Posterior cingulate gyrus (tissue), 11 donors: ENCODE results near the gene GFY.

Source experiments
- DNase-seq, 10 donors: peaks; one replicate each; pipeline versions ENCODE4 v3.0.0 to v3.0.0-alpha.2; 2020 to 2021; ENCODE audit warnings: mixed read lengths in 3 of 10
- intact Hi-C: fragments of 100-400 bp; cut with DNase I; formaldehyde crosslinking; loops from one replicate; pipeline ENCODE4 v1.15.1; 2023

The GFY gene, protein sequence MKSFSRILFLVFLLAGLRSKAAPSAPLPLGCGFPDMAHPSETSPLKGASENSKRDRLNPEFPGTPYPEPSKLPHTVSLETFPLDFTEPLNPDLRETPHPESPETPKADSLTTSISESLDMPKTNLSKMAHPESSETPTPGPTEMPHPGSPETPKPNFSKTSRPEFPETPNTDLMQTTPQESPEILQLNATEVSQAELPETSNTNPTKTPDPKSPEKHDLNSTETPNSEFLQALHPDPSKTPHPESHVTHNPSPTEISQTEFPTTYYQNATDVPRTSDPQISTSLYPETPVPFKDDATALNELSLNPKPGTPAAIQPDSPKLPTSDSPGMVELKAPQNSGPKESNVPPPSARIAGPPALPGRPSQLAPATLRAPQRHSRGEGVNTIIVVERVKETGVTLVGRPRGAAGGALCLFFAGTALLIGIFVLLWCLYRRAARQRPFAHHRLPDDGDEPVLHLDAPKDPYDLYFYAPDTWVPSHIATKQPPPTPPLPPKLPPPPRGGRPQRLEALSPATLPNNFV

DNA sequence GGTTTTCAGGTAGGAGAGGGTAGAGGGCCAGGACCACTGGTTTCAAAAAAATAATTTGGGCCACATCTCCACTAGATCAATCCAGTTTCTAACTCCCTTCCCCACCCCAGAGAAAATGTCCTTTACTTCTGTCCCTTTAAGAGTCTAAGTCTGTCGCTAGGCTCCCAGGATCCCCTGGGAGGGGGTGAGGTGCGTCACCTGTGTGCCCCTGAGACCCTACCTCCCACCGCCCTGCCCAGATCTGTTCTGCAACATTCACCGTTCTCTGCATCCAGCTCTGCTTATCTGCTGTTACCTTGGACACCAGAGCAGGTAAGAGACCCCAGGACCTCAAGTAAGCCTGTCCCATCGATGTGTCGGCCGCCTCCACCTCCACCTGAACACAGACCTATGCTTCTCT is at the start of gene GFY:
TSS of gene GFY (plus strand) at position 211 of the 400 bp plus-strand sequence. CDS start 1,043 bp downstream, outside the sequence.
- intact Hi-C loops = no loop called here
- DNase-seq = no peak

DNA sequence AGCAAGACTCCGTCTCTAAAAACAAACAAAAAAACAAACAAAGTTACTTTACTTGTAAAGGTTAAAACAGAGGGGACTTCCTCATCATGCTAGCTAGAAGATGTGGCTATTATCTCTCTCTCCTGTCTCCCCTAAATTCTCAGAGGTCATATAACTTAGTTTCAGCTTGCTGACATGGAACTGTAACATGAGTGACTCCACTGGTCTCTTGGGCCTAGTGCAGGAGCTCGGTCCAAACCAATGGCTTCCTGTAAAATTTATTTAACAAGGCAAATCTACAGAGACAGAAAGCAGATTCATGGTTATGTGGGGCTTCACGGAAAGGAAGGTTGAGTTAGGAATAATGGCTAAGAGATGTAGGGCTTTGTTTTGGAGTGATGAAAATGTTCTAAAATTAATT is 46.7 kb upstream of the GFY start:
- DNase-seq = no peak
- intact Hi-C loops = no loop called here

DNA sequence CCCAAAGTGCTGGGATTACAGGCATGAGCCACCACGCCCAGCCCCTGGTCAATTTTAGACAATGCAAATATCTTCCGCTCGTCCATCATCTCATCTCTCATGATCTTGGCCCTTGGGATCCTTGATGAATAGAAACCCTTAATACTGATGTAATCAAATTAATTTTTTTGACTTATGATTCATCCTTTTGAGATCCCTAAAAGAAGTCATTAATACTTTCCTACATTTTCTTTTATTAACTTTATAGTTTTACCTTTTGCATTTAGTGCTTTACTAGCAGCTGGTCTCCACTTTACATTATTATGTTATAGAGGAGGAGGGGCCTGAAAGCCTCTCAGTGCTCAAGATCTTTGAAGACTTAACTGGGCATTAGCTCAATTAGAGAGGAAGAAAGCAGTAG is 44.8 kb upstream of the GFY start:
- DNase-seq = peak in 1 of 10 donors; percentile 37
- intact Hi-C loops = no loop called here

DNA sequence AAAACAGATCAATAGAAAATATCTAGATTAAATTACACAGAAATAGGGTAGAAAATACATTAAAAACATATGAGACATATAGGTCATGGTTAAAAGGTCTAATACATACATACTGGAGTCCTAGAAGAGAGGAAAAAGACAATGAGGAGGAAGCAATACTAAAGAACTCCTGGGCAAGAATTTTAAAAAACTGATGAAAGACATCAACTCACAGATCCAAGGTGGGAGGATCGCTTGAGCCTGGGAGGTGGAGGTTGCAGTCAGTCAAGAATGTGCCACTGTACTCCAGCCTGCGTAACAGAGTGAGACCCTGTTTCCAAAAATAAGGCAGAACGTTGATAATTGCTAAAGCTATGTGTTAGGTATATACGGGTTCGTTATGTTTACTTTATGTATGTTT is 42.5 kb upstream of the GFY start:
- DNase-seq = no peak

DNA sequence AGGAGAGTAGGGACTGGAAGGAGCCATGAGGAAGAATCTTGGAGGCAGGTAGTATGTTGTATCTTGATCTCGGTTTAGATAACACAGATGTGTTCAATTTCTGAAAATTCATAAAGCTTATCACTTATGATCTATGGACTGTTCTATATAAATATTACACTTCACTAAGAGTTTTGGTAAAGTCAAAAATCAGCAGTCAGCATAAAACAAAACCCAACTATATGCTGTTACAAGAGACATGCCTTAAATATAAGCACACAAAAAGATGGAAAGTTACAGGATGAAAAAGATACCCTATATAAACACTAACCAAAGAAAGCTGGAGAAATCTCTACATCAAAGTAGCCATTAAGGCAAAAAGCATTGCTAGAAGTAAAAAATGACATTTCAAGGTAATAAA is 41.6 kb upstream of the GFY start:
- intact Hi-C loops = no loop called here
- DNase-seq = no peak

More for the DNA sequence above, 42.5 kb upstream of the GFY start:
- intact Hi-C loops = no loop called here

DNA sequence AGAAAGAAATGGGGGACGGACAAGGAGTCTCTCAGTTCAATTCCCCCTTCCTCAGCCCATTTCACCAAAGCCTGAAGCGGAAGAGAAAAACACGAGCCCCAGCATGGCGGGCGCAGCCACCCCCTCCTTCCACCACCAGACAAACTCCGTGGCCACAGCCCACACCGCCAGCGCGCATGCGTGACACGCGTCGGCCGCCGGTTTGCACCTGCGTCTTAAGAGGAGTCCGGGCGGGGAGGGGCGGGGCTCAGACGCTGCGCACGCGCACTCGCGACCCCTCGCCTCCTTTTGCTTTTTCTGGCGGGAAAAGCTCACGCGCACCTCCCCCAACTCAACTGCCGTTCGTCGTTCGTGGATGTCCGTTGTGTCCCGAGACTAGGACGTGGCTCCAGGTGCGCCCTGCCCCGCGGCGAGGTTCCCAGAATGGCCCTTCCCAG is 37.2 kb upstream of the GFY start, which contains the start of gene KASH5:
TSS of gene KASH5 (plus strand) at position 314 of the 437 bp plus-strand sequence. CDS start 2,635 bp downstream, outside the sequence.
- DNase-seq = peak in 8 of 10 donors; percentile 34 to 92 (median 50)
- intact Hi-C loops = no loop called here

DNA sequence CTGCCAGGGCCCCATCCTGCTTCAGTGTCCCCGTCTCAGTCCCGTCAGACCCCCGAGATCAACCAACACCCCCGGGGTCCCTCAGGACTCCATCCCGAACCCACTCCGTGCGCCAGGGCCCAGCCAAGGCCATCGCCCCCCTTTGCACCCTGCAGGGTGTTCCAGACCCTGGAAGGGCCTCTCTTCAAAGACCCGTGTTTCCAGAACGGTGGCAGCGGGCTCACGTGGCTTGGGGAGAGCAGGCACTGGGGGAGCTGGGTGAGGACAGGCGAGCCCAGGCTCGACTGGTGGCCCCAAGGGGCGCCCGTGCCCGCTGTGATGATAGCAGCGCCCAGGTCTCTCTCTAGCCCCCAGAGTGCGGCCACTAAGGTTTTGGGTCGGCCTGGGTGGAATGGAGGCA is 35.8 kb upstream of the GFY start:
- no peak for DNase-seq
- intact Hi-C loops = no loop called here

DNA sequence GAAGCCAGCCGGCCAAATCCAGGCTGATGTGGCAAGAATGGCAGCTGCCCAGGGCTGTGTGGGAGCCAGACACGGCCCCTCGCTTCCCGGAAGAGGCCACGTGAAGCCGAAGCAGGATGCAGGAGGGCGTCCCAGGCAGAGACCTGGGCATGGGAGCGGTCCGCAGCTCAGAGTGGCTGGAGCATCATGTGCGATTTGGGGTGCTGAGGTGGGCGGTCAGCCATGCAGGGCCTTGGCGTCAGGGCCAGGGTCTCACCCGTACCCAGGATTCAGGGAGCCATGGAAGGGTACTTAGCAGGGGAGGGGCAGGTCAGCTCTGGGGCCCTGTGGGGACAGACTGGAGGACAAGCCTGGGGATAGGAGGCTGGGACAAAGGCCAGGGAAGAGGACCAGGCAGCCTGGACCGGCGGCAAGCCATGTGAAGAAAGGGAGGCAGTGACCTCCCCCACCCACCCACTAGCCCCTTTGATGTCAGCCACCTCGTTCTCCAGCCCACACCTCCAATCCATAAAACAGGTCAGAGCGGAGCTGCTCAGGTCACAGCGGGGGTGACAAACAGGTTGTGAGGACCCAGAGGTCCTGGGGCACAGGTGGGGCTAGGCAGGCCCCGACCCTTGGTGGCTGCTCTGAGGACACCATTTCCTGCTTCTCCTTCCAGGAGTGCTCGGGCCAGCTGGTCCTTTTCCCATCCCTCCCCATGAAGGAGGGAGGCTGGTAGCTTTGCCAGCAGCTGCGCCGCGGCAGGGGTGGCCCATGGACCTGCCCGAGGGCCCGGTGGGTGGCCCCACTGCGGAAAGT is 34.9 kb upstream of the GFY start:
- intact Hi-C loops = no loop called here
- no peak for DNase-seq

DNA sequence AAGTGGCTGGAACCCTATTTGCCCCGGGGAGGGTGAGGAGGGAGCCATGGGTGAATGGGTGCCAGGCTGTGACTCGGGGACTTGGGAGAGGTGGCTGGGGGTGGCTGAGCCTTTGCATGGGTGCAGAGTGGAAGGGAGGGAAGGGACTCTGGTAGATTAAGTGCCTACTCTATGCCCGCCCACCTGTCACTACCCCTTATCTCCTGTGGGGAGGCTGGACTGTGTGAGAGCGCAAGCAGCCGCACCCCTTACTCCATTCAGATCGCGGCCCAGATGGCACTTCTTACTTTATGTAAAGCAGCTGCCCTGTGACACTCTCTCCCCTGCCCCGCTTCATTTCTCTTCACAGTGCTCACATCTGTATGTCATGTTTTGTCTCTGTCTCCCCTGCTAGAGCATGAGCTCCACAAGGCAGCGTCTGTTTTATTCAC is 34.2 kb upstream of the GFY start:
- intact Hi-C loops = no loop called here
- no peak for DNase-seq

DNA sequence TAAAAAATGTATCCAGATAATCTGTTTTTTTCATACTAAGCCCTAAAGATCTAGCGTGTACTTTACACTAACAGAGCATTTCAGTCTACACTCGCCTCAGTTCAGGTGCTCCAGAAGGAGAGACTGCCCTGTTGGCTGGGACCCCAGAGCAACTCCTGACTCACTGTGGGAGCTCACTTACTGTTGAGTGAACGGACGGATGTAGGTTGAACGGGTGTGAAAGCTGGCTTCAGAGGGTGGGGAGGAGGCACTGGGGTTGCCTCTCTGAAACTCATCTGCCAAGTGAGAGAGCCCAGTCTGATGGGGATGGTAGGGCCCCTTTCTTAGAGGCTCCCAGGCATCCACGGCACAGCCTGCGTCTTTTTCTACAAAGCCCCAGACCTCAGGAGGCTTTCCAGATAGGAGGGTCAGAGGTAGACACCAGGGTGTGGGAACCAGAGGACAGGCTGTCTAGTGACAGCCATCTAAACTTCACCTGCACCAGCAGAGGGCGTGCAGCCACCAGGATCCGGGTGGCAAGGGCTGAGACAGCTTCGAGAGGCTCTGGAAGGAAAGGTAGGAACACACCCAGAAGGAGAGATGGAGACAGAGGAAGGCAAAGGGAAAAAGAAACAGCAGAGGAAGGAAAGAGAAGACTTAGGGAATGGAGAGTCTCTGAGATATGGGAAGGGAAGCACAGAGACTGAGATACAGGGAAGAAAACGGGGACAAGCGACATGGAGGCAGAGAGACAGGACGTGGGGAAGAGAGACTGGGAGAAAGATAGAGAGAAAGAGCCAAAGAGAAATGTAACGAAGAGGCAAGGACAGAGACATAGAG is 33.4 kb upstream of the GFY start:
- DNase-seq = peak; percentile 49 to 97 (median 75)
- intact Hi-C loops = loop anchor here (1.0 kb wide), 2 partner anchors 52 to 156 kb away; no protein-coding TSS in a partner anchor

DNA sequence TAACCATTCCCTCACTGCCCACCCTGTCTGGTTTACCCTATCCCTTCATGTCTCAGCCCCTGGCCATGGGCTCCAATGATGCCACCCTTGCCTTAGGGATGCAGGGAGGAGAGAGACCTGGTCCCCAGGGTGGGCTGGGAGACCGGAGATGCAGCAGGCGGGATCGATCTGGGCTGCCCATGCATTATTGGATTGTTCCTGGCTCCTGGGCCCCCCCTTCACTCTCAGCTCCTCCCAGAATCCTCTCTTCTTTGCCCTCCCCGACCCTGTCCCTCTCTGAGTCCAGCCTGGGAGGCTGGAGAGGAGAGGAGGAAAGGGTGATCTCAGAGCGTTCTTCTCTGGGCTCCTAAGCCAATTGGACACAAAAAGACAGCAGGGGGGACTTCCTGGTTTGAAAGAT is 31.3 kb upstream of the GFY start:
- peak in 2 of 10 donors; percentile 15 to 22 for DNase-seq
- intact Hi-C loops = no loop called here

DNA sequence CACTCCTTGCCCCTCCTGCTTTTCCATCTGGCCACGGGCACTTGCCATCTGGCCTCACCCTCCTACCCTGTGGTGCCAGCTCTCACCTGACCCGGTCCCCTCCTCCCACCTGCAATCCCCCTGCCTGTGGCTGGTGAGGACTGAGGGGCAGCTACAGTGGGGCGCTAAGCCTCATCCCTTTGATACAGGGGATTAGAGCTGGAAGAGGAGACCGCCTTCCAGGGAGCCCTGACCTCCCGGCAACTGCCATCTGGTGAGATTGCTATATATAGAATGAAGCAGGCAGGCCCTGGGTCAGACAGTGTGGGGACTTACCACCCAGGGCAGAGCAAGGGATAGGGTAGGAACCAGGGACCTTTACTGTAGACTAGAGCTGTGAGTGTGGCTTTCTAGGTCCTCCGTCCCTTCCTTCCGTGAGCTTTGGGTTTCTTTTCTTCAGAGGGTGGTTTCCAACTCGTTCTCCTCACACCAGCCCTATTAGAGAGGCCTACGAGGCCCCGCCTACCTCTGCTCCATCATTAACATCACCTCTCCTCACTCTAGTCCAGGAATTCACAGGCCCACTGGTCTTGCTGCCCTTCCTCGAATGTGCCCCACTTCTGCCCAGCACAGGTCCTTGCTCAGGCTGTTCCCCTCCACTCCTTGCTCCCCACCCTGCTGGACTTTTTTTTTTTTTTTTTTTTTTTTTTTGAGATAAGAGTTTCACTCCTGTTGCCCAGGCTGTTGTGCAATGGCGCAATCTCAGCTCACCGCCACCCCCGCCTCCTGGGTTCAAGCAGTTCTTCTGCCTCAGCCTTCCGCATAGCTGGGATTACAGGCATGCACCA is 29.4 kb upstream of the GFY start:
- DNase-seq = peak in 2 of 10 donors; percentile 17 to 62
- intact Hi-C loops = no loop called here

DNA sequence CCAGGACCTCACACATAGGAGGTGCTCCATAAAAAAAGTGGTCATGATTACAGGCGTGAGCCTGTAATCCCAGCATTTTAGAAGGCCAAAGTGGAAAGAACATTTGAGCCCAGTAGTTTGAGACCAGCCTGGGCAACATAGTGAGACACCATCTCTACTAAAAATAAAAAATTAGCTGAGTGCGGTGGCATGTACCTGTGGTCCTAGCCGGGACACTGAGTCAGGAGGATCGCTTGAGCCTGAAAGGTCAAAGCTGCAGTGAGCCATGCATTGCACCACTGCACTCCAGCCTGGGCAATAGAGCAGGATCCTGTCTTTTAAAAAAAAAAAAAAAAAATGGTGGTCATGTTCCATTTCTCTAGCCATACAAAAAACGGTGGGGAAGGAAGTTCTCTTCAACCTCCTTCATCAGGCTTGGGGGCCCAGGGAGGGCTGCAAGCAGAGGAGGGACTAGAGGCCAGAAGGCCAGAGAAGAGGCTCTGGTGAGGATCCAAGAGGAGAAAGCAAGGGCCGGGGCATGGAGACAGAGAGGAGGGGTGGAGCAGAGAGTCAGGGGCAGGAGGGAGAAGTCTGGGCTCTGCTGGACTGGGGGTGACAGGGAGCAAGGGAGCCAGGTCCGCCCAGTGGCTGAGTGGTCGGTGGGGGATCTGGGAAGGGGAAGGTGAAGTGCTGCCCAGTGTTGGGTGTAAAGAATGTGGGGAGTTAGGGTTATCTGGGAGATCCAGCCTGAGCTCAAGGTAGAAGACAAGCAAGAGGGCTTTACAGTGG is 28.3 kb upstream of the GFY start:
- DNase-seq = peak in 1 of 10 donors; percentile 57

DNA sequence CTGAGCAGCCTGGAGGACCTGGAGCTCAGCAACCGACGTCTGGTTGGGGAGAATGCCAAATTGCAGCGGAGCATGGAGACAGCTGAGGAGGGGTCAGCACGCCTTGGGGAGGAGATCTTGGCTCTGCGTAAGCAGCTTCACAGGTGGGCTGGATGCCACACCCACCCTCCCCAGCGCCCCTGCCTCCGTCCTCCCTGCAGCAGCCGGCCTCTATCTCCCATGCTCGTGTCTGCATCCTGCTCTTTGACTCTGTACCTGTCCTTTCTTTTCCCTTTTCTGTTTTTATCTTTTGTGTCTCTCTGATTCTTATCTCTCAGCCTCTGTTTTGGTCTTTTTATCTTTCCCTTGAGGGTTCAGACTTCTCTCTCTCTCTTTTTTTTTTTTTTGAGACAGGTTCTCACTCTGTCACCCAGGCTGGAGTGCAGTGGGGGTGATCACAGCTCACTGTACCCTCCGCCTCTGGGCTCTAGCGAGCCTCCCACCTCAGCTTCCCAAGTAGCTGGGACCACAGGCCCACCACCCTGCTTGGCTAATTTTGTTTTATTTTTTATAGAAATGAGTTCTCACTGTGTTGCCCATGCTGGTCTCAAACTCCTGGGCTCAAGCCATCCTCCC is 27.1 kb upstream of the GFY start:
- intact Hi-C loops = no loop called here
- DNase-seq = peak in 1 of 10 donors; percentile 47

More for the DNA sequence above, 28.3 kb upstream of the GFY start:
- intact Hi-C loops = no loop called here

DNA sequence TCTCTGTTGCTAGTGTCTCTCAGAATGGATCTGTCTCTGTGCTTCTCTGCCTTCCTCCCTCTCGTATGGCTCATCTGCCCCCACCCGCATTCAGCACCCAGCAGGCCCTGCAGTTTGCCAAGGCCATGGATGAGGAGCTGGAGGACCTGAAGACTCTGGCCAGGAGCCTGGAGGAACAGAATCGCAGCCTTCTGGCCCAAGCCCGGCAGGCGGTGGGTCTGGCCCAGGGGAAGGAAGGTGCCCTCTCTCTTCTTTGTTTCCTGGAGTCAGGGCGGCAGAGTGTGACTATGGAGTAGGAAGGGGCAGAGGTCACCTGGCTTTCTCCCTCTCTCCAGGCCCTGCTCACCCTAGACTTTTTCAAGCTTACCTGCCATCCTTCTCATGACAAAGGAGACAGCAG is 26.3 kb upstream of the GFY start:
- DNase-seq = peak in 1 of 10 donors; percentile 12
- intact Hi-C loops = no loop called here

DNA sequence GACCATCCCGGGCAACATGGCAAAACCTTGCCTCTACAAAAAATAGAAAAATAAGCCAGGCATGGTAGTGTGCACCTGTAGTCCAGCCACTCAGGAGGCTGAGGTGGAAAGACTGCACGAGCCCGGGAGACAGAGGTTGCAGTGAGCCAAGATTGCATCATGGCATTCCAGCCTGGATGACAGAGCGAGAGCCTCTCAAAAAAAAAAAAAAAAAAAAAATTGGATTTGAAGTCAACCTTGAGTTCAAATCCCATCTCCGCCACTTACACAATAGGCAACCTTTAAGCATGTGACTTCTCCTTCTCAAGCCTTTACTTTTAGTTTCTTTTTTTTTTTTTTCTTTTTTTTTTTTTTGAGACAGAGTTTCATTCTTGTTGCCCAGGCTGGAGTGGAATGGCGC is 25.2 kb upstream of the GFY start:
- peak in 1 of 10 donors; percentile 34 for DNase-seq

DNA sequence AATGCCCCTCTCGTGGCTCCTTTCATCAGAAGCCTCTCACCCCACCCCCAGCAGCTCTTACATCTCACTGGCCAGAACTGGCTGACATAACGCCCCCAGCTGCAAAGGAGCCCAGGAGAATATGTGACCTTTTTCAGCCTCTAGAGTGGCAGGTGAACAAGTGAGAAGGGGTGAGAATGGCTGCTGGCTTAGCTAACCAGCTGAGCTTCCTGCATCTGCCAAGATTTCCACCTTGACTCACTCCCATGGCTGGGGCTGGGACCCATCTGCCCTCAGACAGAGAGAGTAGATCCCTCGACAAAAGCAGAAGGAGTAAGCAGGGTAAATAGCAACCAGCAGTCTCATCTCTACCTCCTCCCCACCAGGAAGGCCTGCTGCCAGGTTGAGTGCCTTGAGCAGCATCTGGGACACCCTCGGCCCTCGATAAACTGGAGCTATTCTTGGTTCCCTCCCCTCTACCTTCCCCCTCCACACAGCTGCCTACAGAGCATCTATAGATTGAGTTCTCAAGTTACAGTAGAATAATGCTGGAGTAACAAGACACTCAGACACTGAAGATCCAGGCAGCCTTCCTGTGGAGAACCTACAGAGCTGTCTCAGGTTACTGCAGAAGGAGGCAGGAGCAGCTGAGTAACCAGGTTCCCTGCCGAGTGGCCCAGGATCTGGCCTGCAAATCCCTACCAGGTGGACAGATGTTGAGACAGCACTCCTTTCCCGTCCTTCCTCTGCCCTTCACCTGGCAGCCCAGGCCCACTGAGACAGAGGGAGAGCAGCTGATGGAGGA is 21.6 kb upstream of the GFY start:
- intact Hi-C loops = no loop called here
- no peak for DNase-seq

More for the DNA sequence above, 25.2 kb upstream of the GFY start:
- intact Hi-C loops = no loop called here
